GM12865 (cell line): ENCODE data around the gene UBE2D4.
A peak's percentile ranks its signal among the peaks of the same experiment; 100 is the strongest.

Experiments
- DNase-seq: peaks from one replicate; pipeline ENCODE4 v3.0.0; 2010; ENCODE audit warnings: low read depth
- H3K4me3 ChIP-seq: 2 replicates; pipeline ENCODE4 v1.5.1; 2011; ENCODE audit warnings: mild to moderate bottlenecking, low read depth, low read length, control low read depth
- CTCF ChIP-seq: IDR thresholded peaks from 2 replicates; pipeline ENCODE4 v1.5.1; 2011; ENCODE audit warnings: low read length, control low read depth, low read depth, inconsistent platforms; ENCODE audit not compliant: insufficient read depth; ENCODE audit errors: missing control alignments

Gene UBE2D4

GRCh38 chr7:43902542-43903054 is 23.6 kb upstream of the UBE2D4 start:
- no peak for DNase-seq
- TF ChIP-seq CTCF: no peak
- no peak overlapping the region for H3K4me3 ChIP-seq

GRCh38 chr7:43904533-43905208 is 21.6 kb upstream of the UBE2D4 start:
- no peak overlapping the region for H3K4me3 ChIP-seq
- no peak for DNase-seq
- TF ChIP-seq CTCF: no peak

GRCh38 chr7:43905209-43905946 is 20.9 kb upstream of the UBE2D4 start:
- DNase-seq: no peak
- TF ChIP-seq CTCF: no peak
- H3K4me3 ChIP-seq: peak overlapping the region; percentile 60

GRCh38 chr7:43905956-43906330 is 20.3 kb upstream of the UBE2D4 start:
- H3K4me3 ChIP-seq: peak overlapping the region; percentile 60
- DNase-seq: peak; percentile 29
- no peak for TF ChIP-seq CTCF

- peak within 1 kb of the TSS; percentile 60 for H3K4me3 ChIP-seq
- peak; percentile 57 for DNase-seq
- no peak for TF ChIP-seq CTCF
These were observed 19.8 kb upstream of the UBE2D4 start, which contains the start of gene URGCP for GRCh38 chr7:43906331-43907010. Gene URGCP, minus strand, starts transcription at chr7:43906596. Its CDS starts 21 bp downstream, at chr7:43906575.

- TF ChIP-seq CTCF: no peak
- no peak overlapping the region for H3K4me3 ChIP-seq
- no peak for DNase-seq
These were observed 11.4 kb upstream of the UBE2D4 start for GRCh38 chr7:43914795-43915194.
